Ishikawa (cell line): ENCODE results near the gene MED19.

Experiments used
- CEBPB ChIP-seq: IDR thresholded peaks from 2 replicates; pipeline ENCODE4 v1.6.1; 2012
- EGR1 ChIP-seq: IDR thresholded peaks from 2 replicates; pipeline ENCODE4 v1.6.1; 2012
- EP300 ChIP-seq: IDR thresholded peaks from 2 replicates; pipeline ENCODE4 v1.6.1; 2012; ENCODE audit warnings: borderline replicate concordance
- FOXM1 ChIP-seq: IDR thresholded peaks from 2 replicates; pipeline ENCODE4 v1.6.1; 2012; ENCODE audit warnings: low read depth, borderline replicate concordance
- NFIC ChIP-seq: IDR thresholded peaks from 2 replicates; pipeline ENCODE4 v1.6.1; 2012
- RAD21 ChIP-seq: IDR thresholded peaks from 2 replicates; pipeline ENCODE4 v1.6.1; 2012; ENCODE audit warnings: low read depth
- TAF1 ChIP-seq: IDR thresholded peaks from 2 replicates; pipeline ENCODE4 v1.6.1; 2012; ENCODE audit warnings: low read depth, mild to moderate bottlenecking
- TCF12 ChIP-seq: IDR thresholded peaks from 2 replicates; pipeline ENCODE4 v1.6.1; 2012; ENCODE audit warnings: low read depth
- TEAD4 ChIP-seq: IDR thresholded peaks from 2 replicates; pipeline ENCODE4 v1.6.1; 2012
- YY1 ChIP-seq: IDR thresholded peaks from 2 replicates; pipeline ENCODE4 v1.6.1; 2012; ENCODE audit warnings: low read depth

- TF ChIP-seq RAD21 (no peak), CEBPB (no peak), NFIC (no peak), FOXM1 (no peak), EGR1 (peak; percentile 6; the same call in 1 of the 2 replicates), TCF12 (no peak; the same call in 1 of the 2 replicates), EP300 (no peak), YY1 (peak; percentile 6; the same call in 1 of the 2 replicates), TAF1 (peak; percentile 71; the same call in 1 of the 2 replicates), TEAD4 (no peak)
These were observed 44.1 kb downstream of the MED19 start, which contains the start of gene ZDHHC5 for GRCh38 chr11:57667736-57668433.
